ENCODE results near the gene TMED8.
"Not testable (repeated sequence)": the region's sequence is repeated elsewhere in the genome, so short reads cannot be mapped to it uniquely, and the experiment has no call there.

Gene TMED8

GRCh38 chr14:77323571-77323970, 53.3 kb downstream of the TMED8 start:
- H3K9me3 Mint-ChIP-seq: no peaks in the 10 kb centered on the region
- peak overlapping the region in 1 of 3 experiments; percentile 34 for H3K4me3 Mint-ChIP-seq
- H3K4me1 Mint-ChIP-seq: peaks cover 22% of the 10 kb centered on the region
- no peak for TF ChIP-seq CTCF (IDR thresholded peaks at IDR 0.05; ENCODE audit: unreplicated experiment in 3 of 3)
- no peaks in the 10 kb centered on the region for H3K36me3 Mint-ChIP-seq (ENCODE audit: low read depth)
- H3K27ac Mint-ChIP-seq: no peak overlapping the region
- no peaks in the 10 kb centered on the region for H3K27me3 Mint-ChIP-seq (ENCODE audit: low read depth)

GRCh38 chr14:77322951-77323350, 53.9 kb downstream of the TMED8 start:
- Mint-ChIP-seq H3K4me1 (peaks cover 28% of the 10 kb centered on the region), H3K27me3 (ENCODE audit: low read depth) (no peaks in the 10 kb centered on the region), H3K36me3 (ENCODE audit: low read depth) (no peaks in the 10 kb centered on the region), H3K4me3 (no peak overlapping the region), H3K27ac (no peak overlapping the region), H3K9me3 (no peaks in the 10 kb centered on the region)
- no peak for TF ChIP-seq CTCF (IDR thresholded peaks at IDR 0.05; ENCODE audit: unreplicated experiment in 3 of 3)

GRCh38 chr14:77322250-77322902, 54.5 kb downstream of the TMED8 start:
- H3K4me1 Mint-ChIP-seq: peaks cover 33% of the 10 kb centered on the region
- H3K36me3 Mint-ChIP-seq (ENCODE audit: low read depth): no peaks in the 10 kb centered on the region
- no peak for TF ChIP-seq CTCF (IDR thresholded peaks at IDR 0.05; ENCODE audit: unreplicated experiment in 3 of 3)
- peak overlapping the region; percentile 98 to 99 (median 99) for H3K4me3 Mint-ChIP-seq
- no peaks in the 10 kb centered on the region for H3K27me3 Mint-ChIP-seq (ENCODE audit: low read depth)
- peak overlapping the region; percentile 99 to 100 (median 100) for H3K27ac Mint-ChIP-seq
- no peaks in the 10 kb centered on the region for H3K9me3 Mint-ChIP-seq

- Mint-ChIP-seq H3K4me1 (peaks cover 45% of the 10 kb centered on the region), H3K27ac (peak within 1 kb of the TSS; percentile 99 to 100 (median 100)), H3K36me3 (ENCODE audit: low read depth) (no peaks in the 10 kb centered on the region), H3K27me3 (ENCODE audit: low read depth) (no peaks in the 10 kb centered on the region), H3K9me3 (no peaks in the 10 kb centered on the region), H3K4me3 (peak within 1 kb of the TSS; percentile 98 to 99 (median 99))
- peak; percentile 47 to 56 (median 56) for TF ChIP-seq CTCF (IDR thresholded peaks at IDR 0.05; ENCODE audit: unreplicated experiment in 3 of 3)
Observed at GRCh38 chr14:77320238-77320935, 56.5 kb downstream of the TMED8 start, which contains the start of gene POMT2. Gene POMT2 (minus strand): TSS chr14:77320883. CDS start chr14:77320681, 202 bp downstream.

GRCh38 chr14:77319422-77319821, 57.5 kb downstream of the TMED8 start:
- no peaks in the 10 kb centered on the region for H3K9me3 Mint-ChIP-seq
- no peak for TF ChIP-seq CTCF (IDR thresholded peaks at IDR 0.05; ENCODE audit: unreplicated experiment in 3 of 3)
- peak overlapping the region; percentile 93 to 99 (median 98) for H3K27ac Mint-ChIP-seq
- H3K27me3 Mint-ChIP-seq (ENCODE audit: low read depth): no peaks in the 10 kb centered on the region
- peaks cover 54% of the 10 kb centered on the region for H3K4me1 Mint-ChIP-seq
- H3K36me3 Mint-ChIP-seq (ENCODE audit: low read depth): no peaks in the 10 kb centered on the region
- H3K4me3 Mint-ChIP-seq: peak overlapping the region; percentile 97 to 99 (median 98)

GRCh38 chr14:77318756-77319155, 58.1 kb downstream of the TMED8 start:
- Mint-ChIP-seq H3K27ac (peak overlapping the region; percentile 93 to 99 (median 98)), H3K4me3 (peak overlapping the region in 2 of 3 experiments; percentile 98 to 99), H3K4me1 (peaks cover 61% of the 10 kb centered on the region)
- H3K36me3 Mint-ChIP-seq (ENCODE audit: low read depth); H3K9me3 Mint-ChIP-seq; H3K27me3 Mint-ChIP-seq (ENCODE audit: low read depth): not testable (repeated sequence)

Measured in nephron (organoid).